Uterus (tissue), 2 donors: Measurements from ENCODE around the gene PAX3.

Experiments
- POLR2A ChIP-seq, 2 donors: fragments of 450-650 bp; IDR thresholded peaks; one replicate each; pipeline ENCODE4 v1.6.1; 2016; ENCODE audit warnings: antibody characterized with exemption in 2 of 2, mild to moderate bottlenecking in 1 of 2, moderate library complexity in 1 of 2
- TF ChIP-seq, protein P1 (sequence below), 4 experiments: fragments of 200-600 bp in 2 of 4; fragments of 450-650 bp in 2 of 4; sonication (generic) in 2 of 4; IDR thresholded peaks; one replicate each; pipeline ENCODE4 v1.5.1; 2016 to 2019; ENCODE audit warnings: antibody characterized with exemption in 4 of 4, mild to moderate bottlenecking in 2 of 4, moderate library complexity in 1 of 4

DNA sequence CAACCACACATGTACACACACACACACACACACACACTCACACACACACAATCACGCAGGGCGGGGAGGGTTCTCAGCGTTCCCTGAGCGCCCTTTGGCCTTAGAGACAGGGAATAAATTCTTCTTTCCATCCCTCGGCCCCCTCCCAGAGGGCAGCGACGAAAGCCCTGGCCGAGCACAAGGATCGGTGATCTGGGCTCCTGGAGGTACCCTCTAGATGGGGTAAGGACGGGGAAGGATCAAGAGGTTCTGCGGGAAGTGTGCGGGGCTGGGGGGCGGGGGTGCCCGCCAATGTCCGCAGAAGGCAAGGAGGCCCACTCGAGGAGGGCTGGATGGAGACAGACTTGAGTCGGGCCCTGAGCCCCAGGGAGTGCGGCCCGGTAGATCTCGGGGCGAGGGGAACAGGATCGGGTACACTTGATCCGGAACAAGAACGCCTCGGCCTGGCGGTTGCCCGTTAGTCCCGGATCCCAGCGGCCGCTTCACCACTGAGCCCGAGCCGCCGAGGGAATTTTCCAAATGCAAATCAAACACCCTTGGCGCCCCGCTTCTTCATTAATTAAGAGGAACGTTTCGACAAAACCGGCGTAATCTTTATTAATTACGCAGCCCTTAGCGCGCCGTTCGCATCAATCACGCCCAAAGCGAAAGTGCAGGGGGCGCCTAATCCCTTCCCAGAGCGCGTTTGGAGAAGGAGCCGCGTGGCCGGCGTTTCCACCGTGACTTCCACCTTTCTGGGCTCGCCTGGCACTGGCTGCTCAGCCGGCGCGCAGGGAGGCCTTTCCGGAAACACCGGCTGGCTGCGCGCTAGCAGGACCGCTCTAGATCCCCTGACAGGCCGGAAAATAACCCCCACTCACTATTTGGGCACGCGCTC lies 7.0 kb upstream of the PAX3 start:
- TF ChIP-seq, protein P1, sequence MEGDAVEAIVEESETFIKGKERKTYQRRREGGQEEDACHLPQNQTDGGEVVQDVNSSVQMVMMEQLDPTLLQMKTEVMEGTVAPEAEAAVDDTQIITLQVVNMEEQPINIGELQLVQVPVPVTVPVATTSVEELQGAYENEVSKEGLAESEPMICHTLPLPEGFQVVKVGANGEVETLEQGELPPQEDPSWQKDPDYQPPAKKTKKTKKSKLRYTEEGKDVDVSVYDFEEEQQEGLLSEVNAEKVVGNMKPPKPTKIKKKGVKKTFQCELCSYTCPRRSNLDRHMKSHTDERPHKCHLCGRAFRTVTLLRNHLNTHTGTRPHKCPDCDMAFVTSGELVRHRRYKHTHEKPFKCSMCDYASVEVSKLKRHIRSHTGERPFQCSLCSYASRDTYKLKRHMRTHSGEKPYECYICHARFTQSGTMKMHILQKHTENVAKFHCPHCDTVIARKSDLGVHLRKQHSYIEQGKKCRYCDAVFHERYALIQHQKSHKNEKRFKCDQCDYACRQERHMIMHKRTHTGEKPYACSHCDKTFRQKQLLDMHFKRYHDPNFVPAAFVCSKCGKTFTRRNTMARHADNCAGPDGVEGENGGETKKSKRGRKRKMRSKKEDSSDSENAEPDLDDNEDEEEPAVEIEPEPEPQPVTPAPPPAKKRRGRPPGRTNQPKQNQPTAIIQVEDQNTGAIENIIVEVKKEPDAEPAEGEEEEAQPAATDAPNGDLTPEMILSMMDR (IDR thresholded peaks at IDR 0.05), result no peak
- TF ChIP-seq POLR2A (IDR thresholded peaks at IDR 0.05), result no peak
